HEK293 (cell line): ENCODE results near the gene TMEM267.

ENCODE experiments used
- KLF1 ChIP-seq: fragments of 450-650 bp; formaldehyde crosslinking; IDR thresholded peaks from 2 replicates; pipeline ENCODE4 v1.5.1; 2016; ENCODE audit warnings: missing biosample characterization, missing genetic modification characterization
- KLF16 ChIP-seq: fragments of 450-650 bp; formaldehyde crosslinking; IDR thresholded peaks from 2 replicates; pipeline ENCODE4 v1.5.1; 2017; ENCODE audit warnings: missing biosample characterization, missing genetic modification characterization
- KLF17 ChIP-seq: fragments of 450-650 bp; formaldehyde crosslinking; IDR thresholded peaks from 2 replicates; pipeline ENCODE4 v1.5.1; 2016; ENCODE audit warnings: missing biosample characterization, missing genetic modification characterization
- KLF8 ChIP-seq: fragments of 450-650 bp; formaldehyde crosslinking; IDR thresholded peaks from 2 replicates; pipeline ENCODE4 v1.5.1; 2016; ENCODE audit warnings: missing biosample characterization, missing genetic modification characterization
- KLF9 ChIP-seq: fragments of 450-650 bp; formaldehyde crosslinking; IDR thresholded peaks from 2 replicates; pipeline ENCODE4 v1.5.1; 2016; ENCODE audit warnings: missing biosample characterization, missing genetic modification characterization, low read depth
- ZBTB1 ChIP-seq: fragments of 450-650 bp; formaldehyde crosslinking; IDR thresholded peaks from 2 replicates; pipeline ENCODE4 v1.5.1; 2016; ENCODE audit warnings: missing biosample characterization, missing genetic modification characterization
- ZBTB10 ChIP-seq: fragments of 450-650 bp; formaldehyde crosslinking; IDR thresholded peaks from 2 replicates; pipeline ENCODE4 v1.5.1; 2016; ENCODE audit warnings: missing biosample characterization, missing genetic modification characterization
- ZBTB49 ChIP-seq: fragments of 450-650 bp; formaldehyde crosslinking; IDR thresholded peaks from 2 replicates; pipeline ENCODE4 v1.5.1; 2016; ENCODE audit warnings: missing biosample characterization, missing genetic modification characterization, low read depth
- ZNF121 ChIP-seq: fragments of 450-650 bp; formaldehyde crosslinking; IDR thresholded peaks from 2 replicates; pipeline ENCODE4 v1.5.1; 2016; ENCODE audit warnings: missing biosample characterization, missing genetic modification characterization
- ZNF155 ChIP-seq: fragments of 450-650 bp; formaldehyde crosslinking; IDR thresholded peaks from 2 replicates; pipeline ENCODE4 v1.5.1; 2016; ENCODE audit warnings: missing biosample characterization, missing genetic modification characterization
- ZNF280C ChIP-seq: fragments of 450-650 bp; formaldehyde crosslinking; IDR thresholded peaks from 2 replicates; pipeline ENCODE4 v1.5.1; 2016; ENCODE audit warnings: missing biosample characterization, missing genetic modification characterization
- ZNF292 ChIP-seq: fragments of 450-650 bp; formaldehyde crosslinking; IDR thresholded peaks from 2 replicates; pipeline ENCODE4 v1.5.1; 2016; ENCODE audit warnings: low read depth, missing biosample characterization, missing genetic modification characterization, borderline replicate concordance
- ZNF362 ChIP-seq: fragments of 450-650 bp; formaldehyde crosslinking; IDR thresholded peaks from 2 replicates; pipeline ENCODE4 v1.5.1; 2016; ENCODE audit warnings: missing biosample characterization, missing genetic modification characterization
- ZNF394 ChIP-seq: fragments of 450-650 bp; formaldehyde crosslinking; IDR thresholded peaks from 2 replicates; pipeline ENCODE4 v1.5.1; 2016; ENCODE audit warnings: missing biosample characterization, missing genetic modification characterization, mild to moderate bottlenecking, moderate library complexity, borderline replicate concordance
- ZNF398 ChIP-seq: fragments of 450-650 bp; formaldehyde crosslinking; IDR thresholded peaks from 2 replicates; pipeline ENCODE4 v1.5.1; 2017; ENCODE audit warnings: missing biosample characterization, missing genetic modification characterization
- ZNF518A ChIP-seq: fragments of 450-650 bp; formaldehyde crosslinking; conservative IDR thresholded peaks from 2 replicates; pipeline ENCODE4 v1.5.1; 2016; ENCODE audit warnings: low read depth, missing biosample characterization, missing genetic modification characterization
- ZNF530 ChIP-seq: fragments of 450-650 bp; formaldehyde crosslinking; IDR thresholded peaks from 2 replicates; pipeline ENCODE4 v1.5.1; 2016; ENCODE audit warnings: low read depth, missing biosample characterization, missing genetic modification characterization
- ZNF677 ChIP-seq: fragments of 450-650 bp; IDR thresholded peaks from 2 replicates; pipeline ENCODE4 v1.5.0; 2018; ENCODE audit warnings: missing biosample characterization, mild to moderate bottlenecking, missing genetic modification characterization, moderate library complexity
- ZNF76 ChIP-seq: fragments of 450-650 bp; formaldehyde crosslinking; IDR thresholded peaks from 2 replicates; pipeline ENCODE4; 2016; ENCODE audit warnings: low read depth, missing biosample characterization, missing genetic modification characterization, borderline replicate concordance

TMEM267 gene

GRCh38 chr5:43483298-43484105 lies at the start of gene TMEM267 (continued):
- TF ChIP-seq ZNF518A (tag by site-specific recombination) (peak; percentile 50), KLF8 (tag by site-specific recombination) (peak; percentile 66; the same call in 1 of the 2 replicates), ZNF292 (no peak), ZNF76 (tag by site-specific recombination) (peak; percentile 95), ZNF677 (tag by site-specific recombination) (0 out of 2 replicates have a peak, but pooled peaks have one; percentile 15), ZBTB1 (no peak), ZNF280C (tag by site-specific recombination) (no peak), KLF16 (tag by site-specific recombination) (peak; percentile 62), ZNF155 (no peak), KLF1 (tag by site-specific recombination) (peak; percentile 75), ZNF362 (tag by site-specific recombination) (peak; percentile 79; the same call in 1 of the 2 replicates), ZNF398 (tag by site-specific recombination) (peak; percentile 85), KLF9 (tag by site-specific recombination) (peak; percentile 71), ZNF530 (tag by site-specific recombination) (peak; percentile 84; the same call in 1 of the 2 replicates), KLF17 (tag by site-specific recombination) (peak; percentile 18; the same call in 1 of the 2 replicates), ZNF121 (peak; percentile 5; the same call in 1 of the 2 replicates), ZNF394 (tag by site-specific recombination) (no peak; the same call in 1 of the 2 replicates), ZBTB49 (tag by site-specific recombination) (no peak), ZBTB10 (tag by site-specific recombination) (no peak)
